K562 (cell line): ENCODE results near the gene SYT8. TPM values are rescaled to one million over a fixed set of nuclear protein-coding genes. Genes with fewer than 3 reads are reported as not detected.

Experiments
- ARHGAP35 ChIP-seq: fragments of 450-650 bp; IDR thresholded peaks from 2 replicates; pipeline ENCODE4 v1.6.1; 2018; ENCODE audit not compliant: partially characterized antibody
- BCLAF1 ChIP-seq, 2 experiments: fragments of 450-650 bp in 1 of 2; IDR thresholded peaks; 2 replicates each; pipeline ENCODE4 v1.6.1; 2011 to 2017; ENCODE audit warnings: low read depth in 2 of 2, antibody characterized with exemption in 1 of 2, borderline replicate concordance in 1 of 2, low read length in 1 of 2, mild to moderate bottlenecking in 1 of 2, mixed read lengths in 1 of 2; ENCODE audit not compliant: control insufficient read depth in 1 of 2
- BCOR ChIP-seq: fragments of 450-650 bp; IDR thresholded peaks from 2 replicates; pipeline ENCODE4 v1.6.1; 2016
- EP300 ChIP-seq: IDR thresholded peaks from 2 replicates; pipeline ENCODE4 v1.6.1; 2012; ENCODE audit warnings: low read length, improper control_type of control experiment
- HNRNPH1 ChIP-seq: fragments of 200-400 bp; formaldehyde crosslinking; optimal IDR thresholded peaks from 2 replicates; pipeline ENCODE3; 2017; ENCODE audit warnings: low read depth, mild to moderate bottlenecking, low read length, moderate library complexity
- LARP7 ChIP-seq: fragments of 450-650 bp; IDR thresholded peaks from 2 replicates; pipeline ENCODE4 v1.6.1; 2016
- LCOR ChIP-seq: sonication (generic); formaldehyde crosslinking; IDR thresholded peaks from 2 replicates; pipeline ENCODE4 v1.8.0; 2022; ENCODE audit warnings: mild to moderate bottlenecking, missing genetic modification reagents
- NFRKB ChIP-seq: fragments of 450-650 bp; IDR thresholded peaks from 2 replicates; pipeline ENCODE4 v1.6.1; 2016; ENCODE audit warnings: low read depth
- PHF20 ChIP-seq: fragments of 450-650 bp; IDR thresholded peaks from 2 replicates; pipeline ENCODE4 v1.6.1; 2018; ENCODE audit not compliant: partially characterized antibody
- SMAD2 ChIP-seq: fragments of 150-350 bp; IDR thresholded peaks from 2 replicates; pipeline ENCODE4 v1.6.1; 2014; ENCODE audit warnings: low read depth, mild to moderate bottlenecking, low read length
- TAF7 ChIP-seq: fragments of 450-650 bp; IDR thresholded peaks from 2 replicates; pipeline ENCODE4 v1.6.1; 2016; ENCODE audit warnings: missing genetic modification characterization, missing compliant biosample characterization
- TRIM28 ChIP-seq: fragments of 450-650 bp; IDR thresholded peaks from 2 replicates; pipeline ENCODE4 v1.6.1; 2017
- ZBTB5 ChIP-seq: fragments of 450-650 bp; IDR thresholded peaks from 2 replicates; pipeline ENCODE4 v1.6.1; 2017; ENCODE audit warnings: antibody characterized with exemption
- ZNF717 ChIP-seq: fragments of 250-450 bp; sonication (Bioruptor Pico); IDR thresholded peaks from 2 replicates; pipeline ENCODE4 v1.5.0; 2021
- ZNF77 ChIP-seq: fragments of 250-450 bp; sonication (Bioruptor Pico); IDR thresholded peaks from 2 replicates; pipeline ENCODE4 v1.5.0; 2020
- polyA plus RNA-seq, 8 experiments: library from polyadenylated mRNA; depleted of rRNA in 4 of 8; stranded (reverse) in 5 of 8; unstranded in 3 of 8; fragments of >200 nt; fragmentation: Nextera tagmentation in 2 of 8; fragmentation: Illumina TruSeq in 1 of 8; extraction: Ambion mirVana in 2 of 8; extraction: Trizol in 1 of 8; gene quantifications; 2 replicates each; pipeline versions ENCODE4 v1.2.1 to v1.2.3, GENCODE V29; 2011 to 2014; ENCODE audit warnings: inconsistent platforms in 1 of 8, missing spikeins in 1 of 8
- total RNA-seq, 7 experiments: library from RNA; depleted of rRNA in 6 of 7; stranded (reverse); fragments of >200 nt in 6 of 7; fragmentation: Illumina TruSeq in 2 of 7; extraction: Trizol in 2 of 7; gene quantifications; 2 replicates each; pipeline versions ENCODE4 v1.2.1 to v1.2.3, GENCODE V29; 2011 to 2021; ENCODE audit warnings: low replicate concordance in 1 of 7
- TF ChIP-seq, protein P1 (sequence below): sonication (generic); formaldehyde crosslinking; IDR thresholded peaks from 2 replicates; pipeline ENCODE4 v1.8.1; 2023; ENCODE audit warnings: missing genetic modification reagents, mild to moderate bottlenecking, borderline replicate concordance
- TF ChIP-seq, protein P2 (sequence below): fragments of 250-450 bp; sonication (Bioruptor Pico); IDR thresholded peaks from 2 replicates; pipeline ENCODE4 v1.8.0; 2022; ENCODE audit warnings: inconsistent platforms, mild to moderate bottlenecking, moderate library complexity, borderline replicate concordance
- TF ChIP-seq, protein P3 (sequence below): IDR thresholded peaks from 2 replicates; pipeline ENCODE4 v1.6.1; 2014; ENCODE audit warnings: antibody characterized with exemption

Gene SYT8
- total and polyA plus RNA-seq, 9 of the 15 experiments (the other 6 are each of a cell fraction or from before 2014, with no cell fraction given), result not detected

GRCh38 chr11:1845095-1845429 is 10.3 kb downstream of the SYT8 start (continued):
- TF ChIP-seq, protein P1, sequence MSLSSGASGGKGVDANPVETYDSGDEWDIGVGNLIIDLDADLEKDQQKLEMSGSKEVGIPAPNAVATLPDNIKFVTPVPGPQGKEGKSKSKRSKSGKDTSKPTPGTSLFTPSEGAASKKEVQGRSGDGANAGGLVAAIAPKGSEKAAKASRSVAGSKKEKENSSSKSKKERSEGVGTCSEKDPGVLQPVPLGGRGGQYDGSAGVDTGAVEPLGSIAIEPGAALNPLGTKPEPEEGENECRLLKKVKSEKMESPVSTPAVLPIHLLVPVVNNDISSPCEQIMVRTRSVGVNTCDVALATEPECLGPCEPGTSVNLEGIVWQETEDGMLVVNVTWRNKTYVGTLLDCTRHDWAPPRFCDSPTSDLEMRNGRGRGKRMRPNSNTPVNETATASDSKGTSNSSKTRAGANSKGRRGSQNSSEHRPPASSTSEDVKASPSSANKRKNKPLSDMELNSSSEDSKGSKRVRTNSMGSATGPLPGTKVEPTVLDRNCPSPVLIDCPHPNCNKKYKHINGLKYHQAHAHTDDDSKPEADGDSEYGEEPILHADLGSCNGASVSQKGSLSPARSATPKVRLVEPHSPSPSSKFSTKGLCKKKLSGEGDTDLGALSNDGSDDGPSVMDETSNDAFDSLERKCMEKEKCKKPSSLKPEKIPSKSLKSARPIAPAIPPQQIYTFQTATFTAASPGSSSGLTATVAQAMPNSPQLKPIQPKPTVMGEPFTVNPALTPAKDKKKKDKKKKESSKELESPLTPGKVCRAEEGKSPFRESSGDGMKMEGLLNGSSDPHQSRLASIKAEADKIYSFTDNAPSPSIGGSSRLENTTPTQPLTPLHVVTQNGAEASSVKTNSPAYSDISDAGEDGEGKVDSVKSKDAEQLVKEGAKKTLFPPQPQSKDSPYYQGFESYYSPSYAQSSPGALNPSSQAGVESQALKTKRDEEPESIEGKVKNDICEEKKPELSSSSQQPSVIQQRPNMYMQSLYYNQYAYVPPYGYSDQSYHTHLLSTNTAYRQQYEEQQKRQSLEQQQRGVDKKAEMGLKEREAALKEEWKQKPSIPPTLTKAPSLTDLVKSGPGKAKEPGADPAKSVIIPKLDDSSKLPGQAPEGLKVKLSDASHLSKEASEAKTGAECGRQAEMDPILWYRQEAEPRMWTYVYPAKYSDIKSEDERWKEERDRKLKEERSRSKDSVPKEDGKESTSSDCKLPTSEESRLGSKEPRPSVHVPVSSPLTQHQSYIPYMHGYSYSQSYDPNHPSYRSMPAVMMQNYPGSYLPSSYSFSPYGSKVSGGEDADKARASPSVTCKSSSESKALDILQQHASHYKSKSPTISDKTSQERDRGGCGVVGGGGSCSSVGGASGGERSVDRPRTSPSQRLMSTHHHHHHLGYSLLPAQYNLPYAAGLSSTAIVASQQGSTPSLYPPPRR (CRISPR knock-in tag), result no peak
- TF ChIP-seq ZNF717 (CRISPR knock-in tag) (no peak), LARP7 (peak; percentile 9), NFRKB (0 out of 2 replicates have a peak, but pooled peaks have one; percentile 15), SMAD2 (no peak), LCOR (CRISPR knock-in tag) (no peak), TAF7 (no peak), TRIM28 (no peak), BCLAF1 (IDR thresholded peaks at IDR 0.05; ENCODE audit: borderline replicate concordance in 1 of 2, control insufficient read depth in 1 of 2, low read depth in 2 of 2, low read length in 1 of 2) (no peak), BCOR (peak; percentile 1; the same call in 1 of the 2 replicates), ZBTB5 (0 out of 2 replicates have a peak, but pooled peaks have one; percentile 44), PHF20 (peak; percentile 8), ARHGAP35 (no peak), ZNF77 (CRISPR knock-in tag) (no peak), EP300 (no peak), HNRNPH1 (no peak)
- TF ChIP-seq, protein P2, sequence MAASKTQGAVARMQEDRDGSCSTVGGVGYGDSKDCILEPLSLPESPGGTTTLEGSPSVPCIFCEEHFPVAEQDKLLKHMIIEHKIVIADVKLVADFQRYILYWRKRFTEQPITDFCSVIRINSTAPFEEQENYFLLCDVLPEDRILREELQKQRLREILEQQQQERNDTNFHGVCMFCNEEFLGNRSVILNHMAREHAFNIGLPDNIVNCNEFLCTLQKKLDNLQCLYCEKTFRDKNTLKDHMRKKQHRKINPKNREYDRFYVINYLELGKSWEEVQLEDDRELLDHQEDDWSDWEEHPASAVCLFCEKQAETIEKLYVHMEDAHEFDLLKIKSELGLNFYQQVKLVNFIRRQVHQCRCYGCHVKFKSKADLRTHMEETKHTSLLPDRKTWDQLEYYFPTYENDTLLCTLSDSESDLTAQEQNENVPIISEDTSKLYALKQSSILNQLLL (CRISPR knock-in tag), result no peak
- TF ChIP-seq, protein P3, sequence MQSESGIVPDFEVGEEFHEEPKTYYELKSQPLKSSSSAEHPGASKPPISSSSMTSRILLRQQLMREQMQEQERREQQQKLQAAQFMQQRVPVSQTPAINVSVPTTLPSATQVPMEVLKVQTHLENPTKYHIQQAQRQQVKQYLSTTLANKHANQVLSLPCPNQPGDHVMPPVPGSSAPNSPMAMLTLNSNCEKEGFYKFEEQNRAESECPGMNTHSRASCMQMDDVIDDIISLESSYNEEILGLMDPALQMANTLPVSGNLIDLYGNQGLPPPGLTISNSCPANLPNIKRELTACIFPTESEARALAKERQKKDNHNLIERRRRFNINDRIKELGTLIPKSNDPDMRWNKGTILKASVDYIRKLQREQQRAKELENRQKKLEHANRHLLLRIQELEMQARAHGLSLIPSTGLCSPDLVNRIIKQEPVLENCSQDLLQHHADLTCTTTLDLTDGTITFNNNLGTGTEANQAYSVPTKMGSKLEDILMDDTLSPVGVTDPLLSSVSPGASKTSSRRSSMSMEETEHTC, result no peak
